RKO (cell line): Measurements from ENCODE around the gene MARCO.
A peak's percentile ranks its signal among the peaks of the same experiment; 100 is the strongest.

ENCODE experiments used
- DNase-seq: peaks from one replicate; pipeline ENCODE4 v3.0.0-alpha.2; 2016; ENCODE audit warnings: low spot score

The MARCO gene

DNA sequence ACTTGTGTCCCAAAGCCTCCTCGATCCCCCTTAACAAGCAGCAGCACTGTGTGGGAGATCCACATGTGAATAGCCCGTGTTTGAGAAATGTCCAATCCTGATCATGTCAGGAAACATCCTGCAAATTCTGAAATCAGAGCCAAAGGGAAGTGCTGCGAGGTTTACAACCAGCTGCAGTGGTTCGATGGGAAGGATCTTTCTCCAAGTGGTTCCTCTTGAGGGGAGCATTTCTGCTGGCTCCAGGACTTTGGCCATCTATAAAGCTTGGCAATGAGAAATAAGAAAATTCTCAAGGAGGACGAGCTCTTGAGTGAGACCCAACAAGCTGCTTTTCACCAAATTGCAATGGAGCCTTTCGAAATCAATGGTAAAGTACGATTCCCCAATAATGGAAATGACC lies at the start of gene MARCO:
TSS of gene MARCO (plus strand) at position 164 of the 400 bp plus-strand sequence. CDS start at position 271, 107 bp downstream.
- no peak for DNase-seq

GRCh38 chr2:118893100-118893499 lies 48.9 kb upstream of the MARCO start:
- no peak for DNase-seq

- no peak for DNase-seq
These were observed 39.5 kb upstream of the MARCO start for GRCh38 chr2:118902266-118903028.

DNA sequence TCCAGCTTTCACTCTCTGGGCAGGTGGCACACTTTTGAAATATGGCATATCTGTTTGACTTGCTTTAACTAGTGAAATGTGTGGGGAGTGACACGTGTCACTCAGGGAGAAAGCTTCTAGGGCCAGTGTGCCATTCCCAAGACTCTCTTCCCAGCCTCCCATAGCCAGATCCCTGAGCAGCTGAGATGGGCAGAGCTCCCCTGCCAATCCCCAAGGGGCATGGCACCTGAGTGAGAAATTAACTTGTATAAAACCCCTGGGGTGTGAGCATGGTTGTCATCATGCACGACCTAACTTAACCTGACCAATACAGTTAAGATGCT lies 39.0 kb upstream of the MARCO start:
- DNase-seq: no peak

DNA sequence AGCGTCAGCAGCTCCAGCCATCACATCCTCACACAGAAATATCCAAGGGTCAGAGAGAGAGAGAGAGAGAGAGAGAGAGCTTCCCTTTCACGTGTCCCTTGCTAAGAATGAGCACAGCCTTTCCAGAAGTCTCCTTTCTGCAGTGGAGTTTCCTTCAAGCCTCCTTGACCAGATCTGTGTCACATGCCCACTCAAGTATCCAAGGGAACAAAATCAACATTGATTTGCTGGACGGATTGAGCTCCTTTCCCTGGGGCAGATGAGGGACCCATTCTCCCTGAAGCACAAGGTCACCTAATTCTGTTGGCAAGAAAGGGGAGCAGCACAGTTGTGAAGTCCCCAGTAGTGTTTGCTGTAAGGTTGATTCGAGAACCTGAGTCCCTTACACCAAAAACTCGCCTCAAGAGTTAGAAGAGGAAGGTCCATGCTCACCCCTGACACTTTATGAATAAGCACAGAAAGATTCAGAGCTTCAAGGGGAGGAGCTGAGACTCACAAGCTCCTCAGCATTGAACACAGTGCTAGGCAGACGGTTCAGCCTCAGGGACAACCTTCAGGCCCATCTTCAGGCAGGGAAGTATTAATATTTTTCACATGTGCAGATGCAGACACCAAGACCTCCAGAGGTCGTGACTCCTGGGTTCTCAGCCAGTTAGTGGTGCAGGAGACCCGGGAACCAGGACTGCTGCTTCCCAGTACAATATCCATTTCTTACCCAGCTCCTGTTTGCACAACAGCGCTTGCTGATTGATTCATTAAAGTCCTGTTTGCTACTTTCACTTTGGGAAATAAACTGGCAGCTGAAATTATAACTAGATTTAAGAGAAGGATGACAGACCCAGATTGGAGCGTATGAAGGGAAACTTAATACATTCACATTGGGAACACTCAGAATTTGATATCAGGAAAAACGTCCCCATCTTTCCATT lies 38.2 kb upstream of the MARCO start:
- no peak for DNase-seq

GRCh38 chr2:118905206-118905605 lies 36.8 kb upstream of the MARCO start:
- DNase-seq: no peak

DNA sequence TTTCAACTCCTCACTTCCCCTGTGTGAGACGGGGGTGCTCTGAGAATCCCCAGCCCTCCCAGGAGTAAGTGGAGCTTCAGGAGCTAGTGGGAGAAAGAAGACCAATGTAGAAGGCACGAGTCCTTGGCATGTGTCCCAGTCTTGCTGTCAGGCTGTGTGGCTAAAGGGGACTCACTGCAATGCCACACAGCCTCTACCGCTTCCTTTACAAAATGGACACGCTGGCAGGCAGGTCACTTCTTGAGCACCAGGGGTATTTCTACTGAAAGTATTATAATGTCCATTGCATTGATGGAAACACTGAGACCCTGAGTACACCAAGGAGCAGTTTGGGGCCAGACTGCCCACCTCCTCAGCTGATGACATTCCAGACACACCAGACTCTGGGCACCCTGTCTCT lies 35.8 kb upstream of the MARCO start:
- no peak for DNase-seq

GRCh38 chr2:118907759-118908158 lies 34.2 kb upstream of the MARCO start:
- DNase-seq: no peak

DNA sequence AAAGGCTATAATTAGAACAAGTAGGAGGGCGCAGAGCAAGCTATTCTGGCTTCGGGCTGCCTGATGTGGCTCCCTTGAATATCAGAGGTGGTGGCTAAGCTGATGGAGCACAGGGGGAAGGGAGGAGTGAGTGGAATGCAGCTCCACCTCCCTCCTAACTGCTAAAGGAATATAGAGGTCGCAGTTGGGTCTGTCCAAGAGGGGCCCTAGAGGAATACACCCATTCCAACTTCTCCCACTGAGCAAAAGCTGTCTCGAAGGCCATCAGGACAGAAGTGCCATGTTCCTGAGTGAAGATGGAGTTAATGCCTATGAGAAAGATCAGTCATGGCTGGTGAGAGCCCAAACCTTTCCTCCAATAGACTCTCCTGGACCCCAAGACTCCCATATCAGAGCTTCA lies 32.8 kb upstream of the MARCO start:
- DNase-seq: no peak

DNA sequence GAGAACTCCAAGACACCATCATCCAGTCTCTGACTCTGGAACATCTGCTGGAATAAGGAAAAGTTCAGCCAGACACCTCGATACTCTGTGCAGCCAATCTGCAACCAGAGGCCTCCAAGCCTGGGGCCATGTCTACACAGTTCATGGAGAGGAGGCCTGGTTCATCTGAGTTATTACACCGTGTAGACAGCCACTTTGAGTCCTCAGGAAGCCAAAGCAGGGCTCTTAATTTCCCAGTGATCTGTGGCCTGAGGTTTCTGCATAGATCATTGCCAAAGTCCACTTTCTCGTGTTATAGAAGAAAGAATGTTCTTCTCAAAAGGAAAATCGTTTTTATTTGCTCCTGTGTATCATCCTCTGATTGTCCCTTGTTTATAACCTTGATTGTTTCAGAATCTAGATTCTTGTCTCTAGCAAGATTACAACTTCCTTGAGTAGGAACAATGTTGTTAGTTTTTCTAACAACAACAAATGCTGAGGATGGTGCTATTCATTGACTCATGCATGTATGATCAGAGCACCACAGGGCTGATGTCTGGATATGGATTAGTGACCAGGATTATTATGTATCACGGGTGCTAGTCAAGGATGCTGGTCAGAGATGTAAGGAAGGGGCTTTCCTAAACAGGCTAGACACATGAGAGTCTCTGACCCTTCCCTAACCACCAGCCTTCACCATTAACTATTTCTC lies 30.7 kb upstream of the MARCO start:
- no peak for DNase-seq

GRCh38 chr2:118911936-118912335 lies 30.1 kb upstream of the MARCO start:
- no peak for DNase-seq

- no peak for DNase-seq
These were observed 28.7 kb upstream of the MARCO start for GRCh38 chr2:118913131-118913802.

GRCh38 chr2:118913803-118914645 lies 28.0 kb upstream of the MARCO start:
- peak; percentile 39 for DNase-seq

DNA sequence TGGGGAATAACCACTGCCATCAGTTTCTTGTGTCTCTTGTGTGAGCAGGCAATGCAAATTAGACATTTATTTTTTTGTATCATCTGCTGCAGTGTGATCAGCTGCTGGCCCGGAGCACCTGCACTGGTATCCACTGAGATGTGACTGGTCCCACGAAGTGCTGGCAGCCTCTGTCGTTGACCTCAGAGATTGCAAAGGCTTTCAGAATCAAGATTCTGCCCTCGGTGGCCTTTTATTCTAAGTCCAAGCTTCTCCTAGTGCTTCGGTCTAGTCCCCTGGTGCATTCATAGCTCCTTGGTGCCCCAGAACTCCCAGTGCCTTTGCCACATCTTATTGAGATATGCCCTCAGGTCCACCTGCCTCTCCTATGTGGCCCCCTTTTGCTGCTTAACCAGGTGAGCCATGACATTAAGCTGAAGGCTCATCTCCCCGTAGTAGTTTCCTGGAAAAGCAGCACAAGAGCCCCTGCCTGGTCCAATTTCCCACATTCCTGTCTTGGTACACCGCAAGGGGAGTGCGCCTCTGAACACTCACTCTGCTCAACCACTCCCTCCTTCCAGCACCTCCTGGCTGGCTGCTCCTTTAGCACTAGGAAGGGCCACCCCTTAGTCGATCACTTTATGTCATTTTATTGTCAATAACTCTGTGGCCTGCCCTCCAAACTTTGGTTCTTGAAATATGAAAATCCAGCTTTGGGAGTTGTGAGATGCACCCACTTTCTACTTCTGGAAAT lies 27.1 kb upstream of the MARCO start:
- no peak for DNase-seq

GRCh38 chr2:118918017-118918416 lies 24.0 kb upstream of the MARCO start:
- DNase-seq: no peak

- no peak for DNase-seq
These were observed 20.3 kb upstream of the MARCO start for GRCh38 chr2:118921646-118922045.

DNA sequence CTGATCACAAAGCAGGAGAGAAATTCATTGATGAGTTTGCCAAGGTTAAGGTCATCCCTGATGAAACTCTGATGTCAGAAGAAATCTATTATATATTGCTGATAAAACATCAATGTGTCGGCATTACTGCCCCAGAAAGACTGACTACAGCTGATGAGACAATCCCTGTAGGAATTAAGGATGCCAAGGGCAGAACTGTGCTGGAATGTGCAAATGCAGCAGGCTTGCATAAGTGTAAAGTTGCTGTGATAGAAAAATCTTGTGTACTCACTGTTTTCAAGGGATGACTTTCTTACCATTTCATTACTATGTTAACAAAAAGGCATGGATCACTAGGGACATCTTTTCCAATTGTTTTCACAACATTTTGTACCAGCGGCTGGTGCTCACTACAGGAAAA lies 19.7 kb upstream of the MARCO start:
- DNase-seq: no peak

DNA sequence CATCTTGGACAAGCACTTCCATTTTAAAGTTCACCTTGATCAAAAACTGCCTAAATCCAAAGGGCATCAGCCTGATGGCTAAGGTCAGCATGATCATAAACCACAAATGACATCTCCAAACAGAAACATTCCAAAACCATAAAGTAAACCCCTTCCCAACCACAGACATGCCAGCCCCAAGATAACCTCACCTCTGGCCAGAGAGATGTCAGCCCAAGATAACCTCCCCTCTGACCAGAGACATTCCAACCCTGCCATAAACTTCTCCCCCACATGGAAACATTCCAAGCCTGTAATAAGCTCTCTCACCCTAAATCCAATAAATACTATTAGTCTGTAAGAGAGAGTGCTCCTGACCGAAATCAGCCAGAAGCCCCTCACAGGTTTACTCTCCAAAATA lies 18.6 kb upstream of the MARCO start:
- DNase-seq: no peak

DNA sequence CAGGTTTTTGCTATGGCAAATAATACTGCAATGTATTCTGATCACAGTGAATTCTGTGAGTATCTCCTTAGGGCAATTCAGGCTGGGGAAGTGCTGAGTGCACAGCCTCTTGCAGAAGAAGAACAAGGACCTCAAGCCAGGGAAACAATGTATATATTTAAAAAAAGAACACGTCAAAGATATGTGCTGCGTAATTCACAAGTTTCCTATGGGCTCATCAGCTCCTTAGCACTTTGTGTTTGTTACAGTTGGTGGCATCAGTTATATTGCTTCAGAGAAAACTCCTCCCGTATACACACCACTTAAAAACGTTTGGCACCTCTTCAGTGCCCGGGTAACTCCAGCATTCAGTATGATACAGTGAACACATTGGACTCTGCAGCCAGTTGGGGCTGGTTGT lies 16.5 kb upstream of the MARCO start:
- no peak for DNase-seq

DNA sequence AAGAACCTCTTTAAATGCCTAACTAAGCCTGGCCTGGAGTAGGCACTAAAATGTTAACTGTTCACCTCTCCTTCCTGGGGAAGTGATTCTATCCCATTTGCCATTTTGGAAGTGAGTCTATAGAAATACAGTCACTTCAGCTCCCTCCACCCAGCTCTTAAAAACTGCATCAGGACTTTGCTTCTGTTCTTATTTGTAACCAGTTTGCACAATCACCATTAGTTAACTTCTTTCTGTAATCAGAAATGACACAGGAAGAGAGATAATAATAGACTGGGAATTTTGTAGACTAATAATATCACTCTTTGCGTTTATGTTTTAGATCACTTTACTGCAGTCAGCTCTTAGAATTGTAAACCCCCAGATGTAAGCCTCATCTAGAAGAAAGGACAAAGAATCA lies 16.0 kb upstream of the MARCO start:
- DNase-seq: no peak

GRCh38 chr2:118929059-118929458 lies 12.9 kb upstream of the MARCO start:
- no peak for DNase-seq
